PC-3 (cell line): ENCODE data around the gene DAPK3. TPM values are rescaled to one million over a fixed set of nuclear protein-coding genes. Genes with fewer than 3 reads are reported as not detected.

Experiments
- ATAC-seq: fragments of 200-7000 bp; cut with Tn5 transposase; 2 replicates; pipeline ENCODE4 v1.9.1; 2020; ENCODE audit warnings: mild to moderate bottlenecking, moderate library complexity
- BruUV-seq: library from RNA; stranded (reverse); fragments of 400-500 nt; replicated peaks from 2 replicates; lab custom pipeline; 2021; lab: Mats Ljungman, UMichigan
- CTCF ChIA-PET: fragments of 300-600 bp; sonication (Branson Sonifier 250); formaldehyde crosslinking; loops from one replicate; lab custom pipeline; 2022; ENCODE audit warnings: antibody characterized with exemption; lab: Charles Lee
- POLR2A ChIA-PET: fragments of 300-600 bp; sonication (Branson Sonifier 250); formaldehyde crosslinking; loops from one replicate; lab custom pipeline; 2022; ENCODE audit warnings: antibody characterized with exemption; ENCODE audit not compliant: unreplicated experiment; lab: Charles Lee
- DNase-seq: peaks from one replicate; pipeline ENCODE4 v3.0.0-alpha.2; 2015
- H2AFZ ChIP-seq: fragments of 300-600 bp; sonication (generic); 2 replicates; pipeline ENCODE4 v1.6.0; 2016; ENCODE audit warnings: antibody characterized with exemption, low read length
- H3F3A ChIP-seq: fragments of 300-600 bp; sonication (generic); one replicate; pipeline ENCODE4 v1.6.0; 2017; ENCODE audit warnings: antibody characterized with exemption, low read length, control low read depth, mild to moderate bottlenecking; ENCODE audit not compliant: unreplicated experiment
- H3K27ac ChIP-seq: fragments of 300-600 bp; sonication (generic); 2 replicates; pipeline ENCODE4 v1.5.1; 2016; ENCODE audit warnings: mild to moderate bottlenecking, low read length
- H3K27me3 ChIP-seq: fragments of 300-600 bp; sonication (generic); 2 replicates; pipeline ENCODE4 v1.6.1; 2016; ENCODE audit warnings: low read length, mixed read lengths
- H3K36me3 ChIP-seq: fragments of 300-600 bp; sonication (generic); 2 replicates; pipeline ENCODE4 v1.6.1; 2016; ENCODE audit warnings: low read depth, mixed run types, low read length, mixed read lengths
- H3K4me1 ChIP-seq: fragments of 300-600 bp; sonication (generic); 2 replicates; pipeline ENCODE4 v1.5.1; 2016; ENCODE audit warnings: low read length; ENCODE audit not compliant: insufficient read depth
- H3K4me2 ChIP-seq: fragments of 300-600 bp; sonication (generic); 2 replicates; pipeline ENCODE4 v1.6.0; 2016; ENCODE audit warnings: low read length
- H3K4me3 ChIP-seq: fragments of 300-600 bp; sonication (generic); 2 replicates; pipeline ENCODE4 v1.5.1; 2016; ENCODE audit warnings: mild to moderate bottlenecking, low read length, mixed read lengths
- H3K79me2 ChIP-seq: fragments of 300-600 bp; sonication (generic); 2 replicates; pipeline ENCODE4 v1.6.1; 2017; ENCODE audit warnings: low read length, mixed read lengths
- H3K9ac ChIP-seq: fragments of 300-600 bp; sonication (generic); 2 replicates; pipeline ENCODE4 v1.6.0; 2016; ENCODE audit warnings: mild to moderate bottlenecking, low read length
- H3K9me2 ChIP-seq: fragments of 300-600 bp; sonication (generic); replicated peaks from 2 replicates; pipeline ENCODE4 v1.6.1; 2016; ENCODE audit warnings: mixed run types, low read length, mixed read lengths
- H3K9me3 ChIP-seq: fragments of 300-600 bp; sonication (generic); 2 replicates; pipeline ENCODE4 v1.6.1; 2016; ENCODE audit warnings: low read length, mixed read lengths
- H4K20me1 ChIP-seq: fragments of 300-600 bp; sonication (generic); 2 replicates; pipeline ENCODE4 v1.6.1; 2016; ENCODE audit warnings: low read length, mixed read lengths
- EZH2 ChIP-seq: fragments of 300-600 bp; sonication (generic); IDR thresholded peaks from one replicate; pipeline ENCODE4 v1.6.1; 2017; ENCODE audit warnings: antibody characterized with exemption, mild to moderate bottlenecking, low read length; ENCODE audit not compliant: unreplicated experiment
- EZH2phosphoT487 ChIP-seq: fragments of 300-600 bp; sonication (generic); IDR thresholded peaks from 2 replicates; pipeline ENCODE4 v1.6.1; 2018; ENCODE audit warnings: mild to moderate bottlenecking, antibody characterized with exemption, low read length, borderline replicate concordance
- intact Hi-C: fragments of 100-400 bp; cut with micrococcal nuclease; formaldehyde crosslinking; loops from 2 replicates; pipeline ENCODE4 v1.9.0; 2023
- total RNA-seq: library from RNA; depleted of rRNA; stranded (reverse); fragments of >200 nt; gene quantifications from 2 replicates; pipeline ENCODE4 v1.2.3, GENCODE V29; 2014
- TF ChIP-seq, protein P1 (sequence below): fragments of 300-600 bp; sonication (generic); conservative IDR thresholded peaks from 2 replicates; pipeline ENCODE4 v1.5.1; 2017; ENCODE audit warnings: antibody characterized with exemption, low read depth, mild to moderate bottlenecking, low read length

Gene DAPK3
- total RNA-seq, 1 experiment from 2014 or later: 94.2 TPM

DNA sequence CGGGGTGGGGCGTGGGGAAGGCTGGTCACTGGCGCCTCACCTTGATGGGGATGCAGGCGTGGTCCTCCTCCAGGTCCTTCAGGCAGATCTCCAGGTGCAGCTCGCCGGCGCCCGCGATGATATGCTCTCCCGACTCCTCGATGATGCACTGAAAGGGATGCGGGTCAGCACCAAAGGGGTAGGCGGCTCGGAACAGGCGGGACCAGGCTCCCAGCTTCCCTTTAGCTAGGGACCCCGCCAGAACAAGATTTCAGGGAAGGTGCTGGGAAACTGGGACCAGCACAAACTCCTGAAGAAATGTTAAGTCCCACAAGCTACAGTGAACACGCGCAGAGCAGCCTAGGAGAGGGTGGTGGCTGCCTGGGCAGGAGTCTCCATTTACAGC, 8.4 kb upstream of the DAPK3 start:
- Histone ChIP-seq H3K4me2 (no peak overlapping the region), H3K9ac (no peak overlapping the region), H3K79me2 (peaks cover 60% of the 10 kb centered on the region), H3K9me2 (no peaks in the 10 kb centered on the region), H3F3A (peaks cover 3% of the 10 kb centered on the region), H4K20me1 (peaks cover 85% of the 10 kb centered on the region), H3K27ac (no peak overlapping the region), H3K27me3 (no peaks in the 10 kb centered on the region), H3K4me1 (peaks cover 10% of the 10 kb centered on the region), H3K4me3 (no peak overlapping the region), H3K36me3 (peaks cover 85% of the 10 kb centered on the region), H2AFZ (no peak overlapping the region), H3K9me3 (no peaks in the 10 kb centered on the region)
- ATAC-seq (no peak), DNase-seq (no peak)
- TF ChIP-seq, protein P1, sequence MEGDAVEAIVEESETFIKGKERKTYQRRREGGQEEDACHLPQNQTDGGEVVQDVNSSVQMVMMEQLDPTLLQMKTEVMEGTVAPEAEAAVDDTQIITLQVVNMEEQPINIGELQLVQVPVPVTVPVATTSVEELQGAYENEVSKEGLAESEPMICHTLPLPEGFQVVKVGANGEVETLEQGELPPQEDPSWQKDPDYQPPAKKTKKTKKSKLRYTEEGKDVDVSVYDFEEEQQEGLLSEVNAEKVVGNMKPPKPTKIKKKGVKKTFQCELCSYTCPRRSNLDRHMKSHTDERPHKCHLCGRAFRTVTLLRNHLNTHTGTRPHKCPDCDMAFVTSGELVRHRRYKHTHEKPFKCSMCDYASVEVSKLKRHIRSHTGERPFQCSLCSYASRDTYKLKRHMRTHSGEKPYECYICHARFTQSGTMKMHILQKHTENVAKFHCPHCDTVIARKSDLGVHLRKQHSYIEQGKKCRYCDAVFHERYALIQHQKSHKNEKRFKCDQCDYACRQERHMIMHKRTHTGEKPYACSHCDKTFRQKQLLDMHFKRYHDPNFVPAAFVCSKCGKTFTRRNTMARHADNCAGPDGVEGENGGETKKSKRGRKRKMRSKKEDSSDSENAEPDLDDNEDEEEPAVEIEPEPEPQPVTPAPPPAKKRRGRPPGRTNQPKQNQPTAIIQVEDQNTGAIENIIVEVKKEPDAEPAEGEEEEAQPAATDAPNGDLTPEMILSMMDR: no peak
- TF ChIP-seq EZH2phosphoT487 (no peak), EZH2 (no peak)
- CTCF ChIA-PET: no interaction called here
- intact Hi-C loops: no loop called here
- no TSS peak for BruUV-seq
- POLR2A ChIA-PET: no interaction called here

DNA sequence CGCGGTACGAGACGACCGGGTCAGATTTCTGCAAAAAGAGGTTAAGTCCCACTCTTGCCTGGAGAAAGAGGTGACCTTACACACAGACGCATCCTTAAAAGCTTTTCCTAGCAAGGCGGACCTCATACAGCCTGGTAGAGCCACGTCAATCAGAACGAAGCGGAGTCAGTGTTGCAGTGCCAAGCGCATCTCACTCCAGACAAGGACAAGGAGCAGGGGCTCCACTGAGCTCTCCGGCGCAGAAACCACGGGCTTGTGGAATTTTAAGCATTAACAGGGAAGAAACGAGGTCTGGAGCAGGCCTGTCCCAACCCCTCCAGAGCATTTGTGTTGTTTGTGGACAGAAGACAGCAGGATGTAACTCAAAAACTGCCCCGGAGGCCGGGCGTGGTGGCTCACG, 7.2 kb upstream of the DAPK3 start:
- H3F3A ChIP-seq: peaks cover 3% of the 10 kb centered on the region
- H3K4me2 ChIP-seq: no peak overlapping the region
- no TSS peak for BruUV-seq
- no peaks in the 10 kb centered on the region for H3K9me2 ChIP-seq
- H3K4me3 ChIP-seq: no peak overlapping the region
- TF ChIP-seq EZH2: no peak
- TF ChIP-seq, protein P1: no peak
- TF ChIP-seq EZH2phosphoT487: no peak
- no peak overlapping the region for H3K9ac ChIP-seq
- H4K20me1 ChIP-seq: peaks cover 73% of the 10 kb centered on the region
- ChIA-PET POLR2A (no interaction called here), CTCF (no interaction called here)
- H3K4me1 ChIP-seq: peaks cover 3% of the 10 kb centered on the region; the same call in 1 of the 2 replicates
- ATAC-seq (no peak), DNase-seq (no peak)
- peaks cover 48% of the 10 kb centered on the region for H3K79me2 ChIP-seq
- H3K27me3 ChIP-seq: no peaks in the 10 kb centered on the region
- H3K9me3 ChIP-seq: no peaks in the 10 kb centered on the region
- no peak overlapping the region for H3K27ac ChIP-seq
- intact Hi-C loops: no loop called here
- H2AFZ ChIP-seq: no peak overlapping the region
- H3K36me3 ChIP-seq: peaks cover 73% of the 10 kb centered on the region

DNA sequence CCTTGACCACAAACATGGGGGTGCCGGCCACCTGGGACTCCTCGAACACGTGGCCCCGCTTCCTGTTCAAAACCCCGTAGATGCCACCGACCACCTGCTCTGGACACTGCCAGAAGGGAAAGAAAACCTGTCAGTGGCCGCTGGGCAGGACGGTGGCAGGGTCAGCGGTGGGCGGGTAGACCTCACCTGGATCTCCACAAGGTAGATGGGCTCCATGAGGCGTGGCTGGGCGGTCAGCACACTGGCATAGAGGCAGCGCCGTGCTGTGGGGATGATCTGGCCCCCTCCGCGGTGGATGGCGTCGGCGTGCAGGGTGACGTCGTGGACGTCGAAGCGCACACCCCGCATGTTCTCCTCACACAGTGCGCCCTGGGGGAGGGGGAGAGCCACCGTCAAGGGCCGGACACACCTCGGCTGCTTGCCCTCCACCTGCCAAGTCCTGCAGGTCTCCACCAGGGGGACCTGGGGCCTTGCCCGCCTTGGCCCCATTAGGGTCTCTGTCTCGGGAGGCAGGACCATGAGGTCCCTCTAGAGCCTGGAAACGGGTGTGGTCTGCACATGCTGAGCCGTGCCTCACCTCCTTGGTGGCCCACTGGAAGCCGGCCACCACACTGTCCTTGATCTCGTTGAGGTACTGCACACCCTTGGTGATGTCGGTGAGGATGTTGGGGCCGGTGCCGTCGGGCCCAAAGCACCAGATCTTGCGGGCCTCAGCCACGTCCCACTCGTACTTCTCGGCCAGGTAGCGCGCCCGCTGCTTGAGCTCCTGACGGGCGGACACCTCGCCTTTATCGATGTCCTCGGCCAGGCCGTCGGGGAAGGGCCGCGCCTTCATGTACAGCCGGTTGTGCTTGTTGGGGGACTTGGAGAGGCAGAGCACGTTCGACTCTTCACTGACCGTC, 6.6 kb upstream of the DAPK3 start:
- TF ChIP-seq EZH2phosphoT487 (no peak), EZH2 (no peak)
- TF ChIP-seq, protein P1: no peak; the same call in 1 of the 2 replicates
- no peak overlapping the region for H3K27ac ChIP-seq
- H3K79me2 ChIP-seq: peaks cover 42% of the 10 kb centered on the region
- DNase-seq (no peak), ATAC-seq (no peak)
- H3K4me2 ChIP-seq: no peak overlapping the region
- H4K20me1 ChIP-seq: peaks cover 67% of the 10 kb centered on the region
- ChIA-PET POLR2A (no interaction called here), CTCF (no interaction called here)
- no peak overlapping the region for H3K9ac ChIP-seq
- H2AFZ ChIP-seq: no peak overlapping the region
- H3F3A ChIP-seq: peaks cover 3% of the 10 kb centered on the region
- H3K9me2 ChIP-seq: no peaks in the 10 kb centered on the region
- H3K4me1 ChIP-seq: no peaks in the 10 kb centered on the region
- no TSS peak for BruUV-seq
- intact Hi-C loops: no loop called here
- H3K36me3 ChIP-seq: peaks cover 67% of the 10 kb centered on the region
- no peak overlapping the region for H3K4me3 ChIP-seq
- no peaks in the 10 kb centered on the region for H3K27me3 ChIP-seq
- H3K9me3 ChIP-seq: no peaks in the 10 kb centered on the region
